Gastroesophageal sphincter (tissue), 4 donors: ENCODE data around the gene CACNA1D. TPM values are rescaled to one million over a fixed set of nuclear protein-coding genes. Genes with fewer than 3 reads are reported as not detected.
A peak's percentile ranks its signal among the peaks of the same experiment; 100 is the strongest.

Experiments
- ATAC-seq: fragments of 150-250 bp; one replicate; pipeline ENCODE4 v1.9.1; 2016; ENCODE audit warnings: mild to moderate bottlenecking, moderate library complexity
- H3K27ac ChIP-seq, 4 donors: fragments of 200-600 bp; sonication (generic) in 3 of 4; 1 replicate in 3 of 4; 2 replicates in 1 of 4; pipeline ENCODE4 v1.5.1; 2016 to 2019
- H3K27me3 ChIP-seq: fragments of 200-600 bp; sonication (generic); one replicate; pipeline ENCODE4 v1.5.1; 2019
- H3K36me3 ChIP-seq, 2 donors: fragments of 200-600 bp; sonication (generic); one replicate each; pipeline ENCODE4 v1.5.1; 2019; ENCODE audit warnings: control low read depth in 1 of 2
- H3K4me1 ChIP-seq, 3 donors: fragments of 200-600 bp; sonication (generic); 1 replicate in 2 of 3; 2 replicates in 1 of 3; pipeline ENCODE4 v1.5.1; 2016 to 2019; ENCODE audit warnings: control low read depth in 2 of 3
- H3K4me3 ChIP-seq, 2 donors: fragments of 200-600 bp; sonication (generic); one replicate each; pipeline ENCODE4 v1.5.1; 2019; ENCODE audit warnings: mild to moderate bottlenecking in 1 of 2, moderate library complexity in 1 of 2
- H3K9me3 ChIP-seq, 3 donors: fragments of 200-600 bp; sonication (generic); one replicate each; pipeline ENCODE4 v1.5.1; 2017 to 2019; ENCODE audit warnings: control low read depth in 2 of 3
- CTCF ChIP-seq, 4 experiments: fragments of 200-600 bp in 2 of 4; fragments of 450-650 bp in 2 of 4; sonication (generic) in 1 of 4; IDR thresholded peaks; one replicate each; pipeline ENCODE4 v1.5.1; 2017 to 2019; ENCODE audit warnings: antibody characterized with exemption in 4 of 4, mild to moderate bottlenecking in 2 of 4, moderate library complexity in 2 of 4
- EP300 ChIP-seq: sonication (generic); formaldehyde crosslinking; IDR thresholded peaks from one replicate; pipeline ENCODE4 v1.6.1; 2017; ENCODE audit warnings: antibody characterized with exemption, mild to moderate bottlenecking
- POLR2A ChIP-seq, 2 donors: fragments of 450-650 bp; IDR thresholded peaks; one replicate each; pipeline ENCODE4 v1.6.1; 2017; ENCODE audit warnings: antibody characterized with exemption in 2 of 2, mild to moderate bottlenecking in 2 of 2, moderate library complexity in 1 of 2
- POLR2AphosphoS5 ChIP-seq: sonication (generic); formaldehyde crosslinking; IDR thresholded peaks from one replicate; pipeline ENCODE4 v1.6.1; 2017; ENCODE audit warnings: antibody characterized with exemption
- WGBS, 2 donors: methylation state at CpG; one replicate each; pipeline ENCODE4 v1.1.5; 2018; ENCODE audit warnings: low coverage in 1 of 2; 5-methylcytosine and 5-hydroxymethylcytosine counted together
- total RNA-seq, 4 donors: library from RNA; depleted of rRNA; stranded (reverse); fragments of >200 nt; gene quantifications; one replicate each; pipeline ENCODE4 v1.1.0, GENCODE V29; 2016

CACNA1D gene
- total RNA-seq, 4 donors from 2014 or later, result 0.52 to 5.7 (median 3.6) TPM

DNA sequence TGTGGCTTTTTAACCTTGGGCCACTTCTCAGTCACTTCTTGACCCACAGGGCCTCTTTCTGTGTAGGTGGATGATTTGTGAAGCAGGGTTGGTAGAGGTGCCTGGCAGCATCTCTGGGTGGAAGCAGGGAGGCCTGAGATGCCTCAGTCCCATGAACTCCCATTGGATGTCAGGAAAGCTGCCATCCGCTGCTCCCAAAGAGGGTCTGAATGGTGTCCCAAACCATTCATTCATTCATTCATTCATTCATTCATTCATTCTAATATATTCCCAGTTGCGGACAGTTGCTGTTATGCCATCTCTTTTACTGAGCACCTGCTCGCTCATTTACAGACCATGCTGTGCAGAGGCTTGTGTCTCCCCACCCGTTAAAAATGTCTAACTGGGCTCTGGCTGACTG lies 253.1 kb downstream of the CACNA1D start:
- Histone ChIP-seq H3K9me3 (no peaks in the 10 kb centered on the region), H3K27ac (no peak overlapping the region), H3K27me3 (no peaks in the 10 kb centered on the region), H3K4me1 (no peaks in the 10 kb centered on the region), H3K4me3 (no peak overlapping the region), H3K36me3 (no peaks in the 10 kb centered on the region)
- 100% methylated on average over 1 of the region's 4 CpGs for WGBS, 2 donors
- no peak for TF ChIP-seq CTCF (IDR thresholded peaks at IDR 0.05)
- no peak for TF ChIP-seq EP300
- ATAC-seq, result no peak

GRCh38 chr3:53748512-53749271 lies 254.3 kb downstream of the CACNA1D start:
- no peaks in the 10 kb centered on the region for H3K27me3 ChIP-seq
- WGBS, 2 donors, result 84 to 100% methylated on average over 3 to 6 of the region's 8 CpGs
- no peaks in the 10 kb centered on the region for H3K9me3 ChIP-seq
- H3K36me3 ChIP-seq, result no peaks in the 10 kb centered on the region
- no peak overlapping the region for H3K4me3 ChIP-seq
- no peaks in the 10 kb centered on the region for H3K4me1 ChIP-seq
- H3K27ac ChIP-seq, result no peak overlapping the region
- TF ChIP-seq EP300, result no peak
- no peak for TF ChIP-seq POLR2AphosphoS5
- no peak for TF ChIP-seq POLR2A (IDR thresholded peaks at IDR 0.05)
- peak; percentile 58 for ATAC-seq

DNA sequence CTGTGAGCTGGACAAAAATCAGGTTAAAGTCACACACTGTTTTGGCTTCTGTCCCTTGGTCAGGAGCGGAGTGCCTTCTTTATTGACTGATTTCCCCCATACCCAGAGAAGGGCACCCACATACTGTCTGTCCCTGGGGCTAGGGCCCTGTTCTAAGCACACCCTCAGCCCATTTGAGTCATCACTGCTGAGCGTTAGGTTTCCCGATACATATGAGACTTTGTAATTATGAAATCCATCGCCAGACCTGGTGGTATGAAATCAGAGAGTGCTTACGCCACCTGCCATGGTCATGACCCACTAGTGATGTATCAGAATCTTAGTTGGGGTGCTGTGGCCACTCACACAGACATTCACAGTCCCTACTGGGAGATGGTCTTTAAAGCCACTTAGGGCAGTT lies 255.0 kb downstream of the CACNA1D start:
- TF ChIP-seq EP300 (no peak), POLR2AphosphoS5 (no peak), CTCF (IDR thresholded peaks at IDR 0.05) (no peak), POLR2A (IDR thresholded peaks at IDR 0.05) (no peak)
- Histone ChIP-seq H3K9me3 (no peaks in the 10 kb centered on the region), H3K27me3 (no peaks in the 10 kb centered on the region), H3K36me3 (no peaks in the 10 kb centered on the region), H3K4me1 (no peaks in the 10 kb centered on the region), H3K27ac (no peak overlapping the region), H3K4me3 (no peak overlapping the region)
- WGBS, 2 donors, result 100% methylated on average over 5 of the region's 5 CpGs; no CpG with 5 or more reads in 1 of the 2 donors
- no peak for ATAC-seq

DNA sequence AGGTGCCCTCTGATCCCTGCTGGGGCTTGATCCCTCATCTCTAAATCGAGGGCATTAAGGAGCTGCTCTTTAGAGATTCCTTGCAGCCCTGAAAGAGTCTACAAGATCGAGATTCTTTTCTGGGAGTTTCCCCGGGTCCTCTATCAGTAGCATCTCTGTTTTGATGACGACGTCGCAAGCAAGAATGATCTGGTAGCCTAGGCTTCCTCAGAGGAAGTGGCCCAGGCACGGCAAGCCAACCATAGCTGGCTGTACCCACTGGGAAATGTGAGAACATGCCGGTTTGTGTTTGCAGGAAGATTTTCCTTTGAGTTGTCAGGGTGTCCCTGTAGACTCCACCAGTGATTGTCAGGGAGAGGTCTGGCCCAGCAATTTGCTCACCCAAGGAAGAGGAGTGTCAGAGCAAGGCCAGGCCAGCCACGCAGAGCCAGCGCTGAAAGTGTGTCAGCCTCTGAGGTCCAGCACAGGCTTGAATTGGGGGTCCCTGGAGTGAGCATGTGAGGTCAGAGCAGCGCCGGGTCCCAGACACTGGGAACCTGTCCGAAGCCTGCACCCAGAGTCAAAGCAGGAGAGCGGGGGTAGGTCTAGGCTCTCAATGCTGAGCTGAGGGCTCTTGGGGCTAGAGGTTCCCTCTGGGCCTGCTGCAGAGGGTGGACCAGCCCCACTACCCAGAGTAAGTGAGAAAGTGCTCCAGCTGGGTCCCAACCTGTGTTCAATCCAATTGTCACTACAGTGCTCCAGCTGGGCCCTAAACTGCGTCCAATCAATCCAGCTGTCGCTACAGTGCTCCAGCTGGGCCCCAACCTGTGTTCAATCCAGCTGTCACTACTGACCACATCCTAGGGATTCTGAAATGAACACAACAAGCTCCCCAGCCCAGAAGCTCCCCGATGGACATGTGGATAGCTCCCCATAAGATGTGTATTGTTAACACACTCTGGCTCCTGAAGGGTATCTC lies 256.1 kb downstream of the CACNA1D start:
- TF ChIP-seq POLR2A (IDR thresholded peaks at IDR 0.05), result no peak
- TF ChIP-seq CTCF (IDR thresholded peaks at IDR 0.05), result no peak
- no peak for TF ChIP-seq POLR2AphosphoS5
- TF ChIP-seq EP300, result no peak
- Histone ChIP-seq H3K36me3 (no peaks in the 10 kb centered on the region), H3K27me3 (no peaks in the 10 kb centered on the region), H3K4me1 (no peaks in the 10 kb centered on the region), H3K9me3 (no peaks in the 10 kb centered on the region), H3K4me3 (no peak overlapping the region), H3K27ac (no peak overlapping the region)
- peak; percentile 40 for ATAC-seq
- WGBS, 2 donors, result 61 to 68% methylated on average over 3 of the region's 17 CpGs

GRCh38 chr3:53753518-53754183 lies 259.2 kb downstream of the CACNA1D start:
- no peaks in the 10 kb centered on the region for H3K4me1 ChIP-seq
- ATAC-seq, result no peak
- H3K4me3 ChIP-seq, result no peak overlapping the region
- no peak overlapping the region for H3K27ac ChIP-seq
- H3K27me3 ChIP-seq, result no peaks in the 10 kb centered on the region
- no peak for TF ChIP-seq POLR2A (IDR thresholded peaks at IDR 0.05)
- no peaks in the 10 kb centered on the region for H3K9me3 ChIP-seq
- 93 to 95% methylated on average over 2 to 3 of the region's 9 CpGs for WGBS, 2 donors
- H3K36me3 ChIP-seq, result no peaks in the 10 kb centered on the region
